K562 (cell line): ENCODE data around the gene HTT-AS. TPM values are rescaled to one million over a fixed set of nuclear protein-coding genes. Genes with fewer than 3 reads are reported as not detected.

ENCODE experiments used
- ATAC-seq: fragments of 200-7000 bp; cut with Tn5 transposase; 3 replicates; pipeline ENCODE4 v1.9.1; 2020; ENCODE audit warnings: moderate library complexity
- BruUV-seq: library from RNA; stranded (reverse); fragments of 400-500 nt; replicated peaks from 2 replicates; lab custom pipeline; 2021; lab: Mats Ljungman, UMichigan
- CTCF ChIA-PET: fragments of 300-600 bp; formaldehyde crosslinking; extraction: SDS; loops from one replicate; lab custom pipeline; 2021; ENCODE audit warnings: low intra/inter-chr PET ratio; lab: Yijun Ruan, JAX
- POLR2A ChIA-PET: fragments of 300-600, 350-650 bp; sonication (Branson Sonifier 250); formaldehyde crosslinking; extraction: SDS; loops from one replicate; lab custom pipeline; 2021; ENCODE audit warnings: antibody characterized with exemption, inconsistent platforms; lab: Yijun Ruan, JAX
- DNase-seq, 4 experiments: peaks; one replicate each; pipeline versions ENCODE4 v3.0.0 to v3.0.0-alpha.2; 2011 to 2018; ENCODE audit warnings: low spot score in 3 of 4, mixed read lengths in 3 of 4; ENCODE audit errors: extremely low read depth in 1 of 4
- FAIRE-seq: peaks from 2 replicates; lab custom pipeline; 2011; peaks lifted over from hg19 to GRCh38; lab: Jason Lieb, UNC
- H2AFZ ChIP-seq: 2 replicates; pipeline ENCODE4 v1.6.0; 2011; ENCODE audit warnings: low read depth, low read length, control low read depth, inconsistent platforms
- H3K27ac ChIP-seq: fragments of 200-600 bp; 3 replicates; pipeline ENCODE4 v1.8.0; 2011; ENCODE audit warnings: low read depth, mild to moderate bottlenecking, control low read depth, inconsistent platforms, low read length, moderate library complexity, mixed read lengths; ENCODE audit errors: extremely low read depth
- H3K27me3 ChIP-seq, 2 experiments: fragments of 300-600 bp in 1 of 2; 2 replicates in 1 of 2; 3 replicates in 1 of 2; pipeline versions ENCODE4 v1.6.0 to v1.8.0; 2011; ENCODE audit warnings: inconsistent platforms in 2 of 2, low read length in 2 of 2, mild to moderate bottlenecking in 1 of 2, mixed read lengths in 1 of 2, moderate library complexity in 1 of 2; ENCODE audit not compliant: control insufficient read depth in 2 of 2, insufficient read depth in 2 of 2
- H3K36me3 ChIP-seq: fragments of 300-600 bp; 3 replicates; pipeline ENCODE4 v1.8.0; 2011; ENCODE audit warnings: mild to moderate bottlenecking, low read length, inconsistent platforms; ENCODE audit not compliant: control insufficient read depth, insufficient read depth
- H3K4me1 ChIP-seq, 2 experiments: fragments of 200-600 bp in 1 of 2; replicated peaks in 1 of 2; 2 replicates in 1 of 2; 3 replicates in 1 of 2; pipeline versions ENCODE4 v1.5.1 to v1.8.0; 2011; ENCODE audit warnings: inconsistent platforms in 2 of 2, low read length in 2 of 2, mild to moderate bottlenecking in 1 of 2, mixed read lengths in 1 of 2, moderate library complexity in 1 of 2; ENCODE audit not compliant: control insufficient read depth in 2 of 2, insufficient read depth in 2 of 2
- H3K4me2 ChIP-seq: 2 replicates; pipeline ENCODE4 v1.6.1; 2011; ENCODE audit warnings: low read length, control low read depth, inconsistent platforms, mixed read lengths; ENCODE audit not compliant: insufficient read depth
- H3K4me3 ChIP-seq: fragments of 200-600 bp; sonication (generic), shearing (Covaris generic); 2 replicates; pipeline ENCODE4 v1.5.1; 2016; ENCODE audit warnings: control low read depth, inconsistent platforms
- H3K79me2 ChIP-seq: fragments of 200-600 bp; 3 replicates; pipeline ENCODE4 v1.8.0; 2011; ENCODE audit warnings: low read length, inconsistent platforms; ENCODE audit not compliant: control insufficient read depth, insufficient read depth
- H3K9ac ChIP-seq, 2 experiments: 2 replicates each; pipeline versions ENCODE4 v1.6.0 to v1.6.1; 2011; ENCODE audit warnings: low read depth in 2 of 2, low read length in 2 of 2, control low read depth in 1 of 2, inconsistent platforms in 1 of 2, mild to moderate bottlenecking in 1 of 2, mixed read lengths in 1 of 2; ENCODE audit not compliant: insufficient read depth in 1 of 2
- H3K9me1 ChIP-seq: one replicate; pipeline ENCODE4 v1.6.0; 2011; ENCODE audit warnings: inconsistent platforms, mild to moderate bottlenecking, low read length, moderate library complexity; ENCODE audit not compliant: control insufficient read depth, insufficient read depth
- H3K9me3 ChIP-seq: replicated peaks from 2 replicates; pipeline ENCODE4 v1.5.1; 2011; ENCODE audit warnings: low read depth, low read length, inconsistent platforms; ENCODE audit not compliant: control insufficient read depth, insufficient read depth
- H4K20me1 ChIP-seq: replicated peaks from 2 replicates; pipeline ENCODE4 v1.6.1; 2011; ENCODE audit warnings: low read length, inconsistent platforms, mixed read lengths; ENCODE audit not compliant: control insufficient read depth, insufficient read depth
- E2F8 ChIP-seq: fragments of 450-650 bp; IDR thresholded peaks from 2 replicates; pipeline ENCODE4 v1.7.1; 2018; ENCODE audit warnings: mild to moderate bottlenecking, low read depth; ENCODE audit not compliant: partially characterized antibody
- HSF4 ChIP-seq: fragments of 250-450 bp; sonication (Bioruptor Pico); IDR thresholded peaks from 2 replicates; pipeline ENCODE4 v2.1.2; 2022; ENCODE audit warnings: mild to moderate bottlenecking, moderate library complexity, borderline replicate concordance
- PHF8 ChIP-seq: fragments of 200-600 bp; sonication (generic); IDR thresholded peaks from 2 replicates; pipeline ENCODE4 v1.6.1; 2012; ENCODE audit warnings: mixed run types, mild to moderate bottlenecking, inconsistent platforms, low read length, moderate library complexity, borderline replicate concordance
- POLR2AphosphoS2 ChIP-seq: IDR thresholded peaks from 2 replicates; pipeline ENCODE4 v1.6.1; 2012; ENCODE audit warnings: low read length, improper control_type of control experiment
- SRF ChIP-seq, 2 experiments: fragments of 250-450, 450-650 bp in 1 of 2; sonication (Bioruptor Pico) in 1 of 2; sonication (generic) in 1 of 2; formaldehyde crosslinking; IDR thresholded peaks; 2 replicates each; pipeline versions ENCODE4 v1.5.0 to v1.5.1; 2020 to 2022; ENCODE audit warnings: mild to moderate bottlenecking in 1 of 2, missing genetic modification reagents in 1 of 2
- ZFPM2 ChIP-seq: fragments of 250-450 bp; sonication (Bioruptor Pico); IDR thresholded peaks from 2 replicates; pipeline ENCODE4 v1.5.1; 2022; ENCODE audit warnings: mild to moderate bottlenecking
- ZNF347 ChIP-seq: fragments of 450-650 bp; formaldehyde crosslinking; IDR thresholded peaks from 2 replicates; pipeline ENCODE4 v1.4.0; 2020; ENCODE audit warnings: low read depth, mild to moderate bottlenecking, moderate library complexity
- ZNF384 ChIP-seq: IDR thresholded peaks from 2 replicates; pipeline ENCODE4 v1.6.1; 2012; ENCODE audit warnings: low read depth, low read length, improper control_type of control experiment
- ZNF407 ChIP-seq: fragments of 450-650 bp; IDR thresholded peaks from 2 replicates; pipeline ENCODE4 v1.6.1; 2016; ENCODE audit warnings: low read depth
- ZSCAN32 ChIP-seq: fragments of 450-650 bp; formaldehyde crosslinking; IDR thresholded peaks from 2 replicates; pipeline ENCODE4 v1.4.0; 2020; ENCODE audit warnings: mild to moderate bottlenecking, moderate library complexity
- WGBS: fragments of 100-300 bp; shearing (Covaris generic); methylation state at CpG from one replicate; pipeline ENCODE4 v1.1.6; 2016; ENCODE audit warnings: low coverage, mixed read lengths; ENCODE audit not compliant: insufficient coverage; ENCODE audit errors: missing lambda C conversion rate; 5-methylcytosine and 5-hydroxymethylcytosine counted together
- in situ Hi-C: fragments of 300-500 bp; cut with MboI; formaldehyde crosslinking; loops from 4 replicates; pipeline ENCODE4 v1.15.0; 2018; ENCODE audit warnings: inconsistent platforms, mixed read lengths
- intact Hi-C: fragments of 100-400 bp; cut with micrococcal nuclease; formaldehyde crosslinking; loops from 2 replicates; pipeline ENCODE4 v1.14.2; 2022
- polyA plus RNA-seq, 8 experiments: library from polyadenylated mRNA; depleted of rRNA in 4 of 8; stranded (reverse) in 5 of 8; unstranded in 3 of 8; fragments of >200 nt; fragmentation: Nextera tagmentation in 2 of 8; fragmentation: Illumina TruSeq in 1 of 8; extraction: Ambion mirVana in 2 of 8; extraction: Trizol in 1 of 8; gene quantifications; 2 replicates each; pipeline versions ENCODE4 v1.2.1 to v1.2.3, GENCODE V29; 2011 to 2014; ENCODE audit warnings: inconsistent platforms in 1 of 8, missing spikeins in 1 of 8
- total RNA-seq, 7 experiments: library from RNA; depleted of rRNA in 6 of 7; stranded (reverse); fragments of >200 nt in 6 of 7; fragmentation: Illumina TruSeq in 2 of 7; extraction: Trizol in 2 of 7; gene quantifications; 2 replicates each; pipeline versions ENCODE4 v1.2.1 to v1.2.3, GENCODE V29; 2011 to 2021; ENCODE audit warnings: low replicate concordance in 1 of 7

Gene HTT-AS
- total and polyA plus RNA-seq, 9 of the 15 experiments (the other 6 are each of a cell fraction or from before 2014, with no cell fraction given) = not detected

GRCh38 chr4:3022651-3023050 is 51.7 kb downstream of the HTT-AS start (continued):
- no peak for TF ChIP-seq ZSCAN32 (CRISPR knock-in tag)
- no peak for TF ChIP-seq ZNF347 (CRISPR knock-in tag)
- no peak for TF ChIP-seq POLR2AphosphoS2

- DNase-seq (no peak), ATAC-seq (no peak), FAIRE-seq (no peak)
- no peak overlapping the region for H3K4me3 ChIP-seq
- no peaks in the 10 kb centered on the region for H4K20me1 ChIP-seq
- H2AFZ ChIP-seq = no peak overlapping the region
- H3K79me2 ChIP-seq = no peaks in the 10 kb centered on the region
- no peak overlapping the region for H3K4me2 ChIP-seq
- 0 out of 2 replicates have a peak, but pooled peaks cover 2% of the 10 kb centered on the region for H3K9me3 ChIP-seq
- H3K27ac ChIP-seq = no peak overlapping the region
- ChIA-PET POLR2A (interaction anchor here (1.9 kb wide), 1 partner anchor 10 kb away, joined by 6 read pairs; no protein-coding TSS in a partner anchor), CTCF (no interaction called here)
- H3K9me1 ChIP-seq = no peaks in the 10 kb centered on the region
- BruUV-seq = no TSS peak
- intact Hi-C loops = no loop called here
- H3K27me3 ChIP-seq = peaks cover 35 to 71% of the 10 kb centered on the region in 2 experiments
- H3K4me1 ChIP-seq = no peaks in the 10 kb centered on the region; a peak in 1 of 5 replicates
- in situ Hi-C loops = no loop called here
- no peaks in the 10 kb centered on the region for H3K36me3 ChIP-seq
- H3K9ac ChIP-seq = no peak overlapping the region
- WGBS = 8% methylated on average over 8 of the region's 8 CpGs
- TF ChIP-seq PHF8 = no peak
- TF ChIP-seq ZFPM2 (CRISPR knock-in tag) = no peak
- TF ChIP-seq ZNF407 = no peak
- no peak for TF ChIP-seq SRF (CRISPR knock-in tag; IDR thresholded peaks at IDR 0.05)
- TF ChIP-seq ZNF384 = no peak
- no peak for TF ChIP-seq HSF4
- no peak for TF ChIP-seq E2F8
Measured at GRCh38 chr4:3022112-3022511, 52.2 kb downstream of the HTT-AS start.
